ENCODE measurements around the gene NKAIN4.
A peak's percentile ranks its signal among the peaks of the same experiment; 100 is the strongest.
"Not testable (repeated sequence)": the region's sequence is repeated elsewhere in the genome, so short reads cannot be mapped to it uniquely, and the experiment has no call there.

Gene NKAIN4

GRCh38 chr20:63238514-63239125 is 15.6 kb downstream of the NKAIN4 start:
- DNase-seq = peak in 31 of 56 donors; percentile 12 to 68 (median 31)

GRCh38 chr20:63238031-63238430 is 16.2 kb downstream of the NKAIN4 start:
- DNase-seq = no peak

- DNase-seq = no peak
These were observed 18.0 kb downstream of the NKAIN4 start for GRCh38 chr20:63236116-63236837.

GRCh38 chr20:63235399-63235983 is 18.8 kb downstream of the NKAIN4 start, which contains the start of gene BIRC7:
TSS of gene BIRC7 (plus strand) at chr20:63235905. CDS start at chr20:63236097, 192 bp downstream.
- DNase-seq = no peak

- peak in 3 of 56 donors; percentile 8 to 35 (median 18) for DNase-seq
These were observed 19.4 kb downstream of the NKAIN4 start for GRCh38 chr20:63234693-63235398.

- DNase-seq = no peak
These were observed 20.3 kb downstream of the NKAIN4 start for GRCh38 chr20:63233924-63234323.

- no peak for DNase-seq
These were observed 21.3 kb downstream of the NKAIN4 start for GRCh38 chr20:63233061-63233344.

- no peak for DNase-seq
These were observed 21.8 kb downstream of the NKAIN4 start for GRCh38 chr20:63232235-63233060.

- peak in 39 of 56 donors; percentile 9 to 72 (median 34) for DNase-seq
These were observed 23.4 kb downstream of the NKAIN4 start for GRCh38 chr20:63230800-63231268.

- DNase-seq = no peak
These were observed 25.5 kb downstream of the NKAIN4 start for GRCh38 chr20:63228806-63229205.

- DNase-seq = no peak
These were observed 27.0 kb downstream of the NKAIN4 start for GRCh38 chr20:63227260-63227659.

GRCh38 chr20:63226042-63226943 is 28.0 kb downstream of the NKAIN4 start:
- DNase-seq = no peak

GRCh38 chr20:63225082-63225454 is 29.2 kb downstream of the NKAIN4 start:
- no peak for DNase-seq

- peak in 17 of 56 donors; percentile 11 to 48 (median 19) for DNase-seq
These were observed 29.7 kb downstream of the NKAIN4 start for GRCh38 chr20:63224412-63225081.

- no peak for DNase-seq
These were observed 30.4 kb downstream of the NKAIN4 start for GRCh38 chr20:63223826-63224207.

GRCh38 chr20:63223121-63223825 is 31.0 kb downstream of the NKAIN4 start:
- DNase-seq = peak in 23 of 56 donors; percentile 4 to 55 (median 15)

- DNase-seq = no peak
These were observed 31.7 kb downstream of the NKAIN4 start for GRCh38 chr20:63222541-63222940.

- DNase-seq = not testable (repeated sequence)
These were observed 32.7 kb downstream of the NKAIN4 start for GRCh38 chr20:63221400-63222053.
